Memory B cell (primary cell): ENCODE measurements around the gene GIMAP8.

Experiments used
- ATAC-seq: fragments of 150-1000 bp; cut with Tn5 transposase; 2 replicates; pipeline ENCODE4 v1.10.0; 2021; ENCODE audit warnings: low read depth, mild to moderate bottlenecking, moderate library complexity
- DNase-seq, 2 donors: peaks; one replicate each; pipeline ENCODE4 v3.0.0; 2022; ENCODE audit warnings: low spot score in 2 of 2
- H3K27ac Mint-ChIP-seq: one replicate; pipeline ENCODE4 v1.8.0; 2022; ENCODE audit warnings: mild to moderate bottlenecking, moderate library complexity, mixed read lengths
- H3K27me3 Mint-ChIP-seq: one replicate; pipeline ENCODE4 v1.8.0; 2022; ENCODE audit warnings: mixed read lengths
- H3K36me3 Mint-ChIP-seq: one replicate; pipeline ENCODE4 v1.8.0; 2022; ENCODE audit warnings: mild to moderate bottlenecking, mixed read lengths
- H3K4me1 Mint-ChIP-seq: one replicate; pipeline ENCODE4 v1.8.0; 2022; ENCODE audit warnings: mixed read lengths
- H3K4me3 Mint-ChIP-seq: one replicate; pipeline ENCODE4 v1.8.0; 2022; ENCODE audit warnings: mild to moderate bottlenecking, moderate library complexity, mixed read lengths
- H3K9me3 Mint-ChIP-seq: one replicate; pipeline ENCODE4 v1.8.0; 2022; ENCODE audit warnings: mixed read lengths

Gene GIMAP8

DNA sequence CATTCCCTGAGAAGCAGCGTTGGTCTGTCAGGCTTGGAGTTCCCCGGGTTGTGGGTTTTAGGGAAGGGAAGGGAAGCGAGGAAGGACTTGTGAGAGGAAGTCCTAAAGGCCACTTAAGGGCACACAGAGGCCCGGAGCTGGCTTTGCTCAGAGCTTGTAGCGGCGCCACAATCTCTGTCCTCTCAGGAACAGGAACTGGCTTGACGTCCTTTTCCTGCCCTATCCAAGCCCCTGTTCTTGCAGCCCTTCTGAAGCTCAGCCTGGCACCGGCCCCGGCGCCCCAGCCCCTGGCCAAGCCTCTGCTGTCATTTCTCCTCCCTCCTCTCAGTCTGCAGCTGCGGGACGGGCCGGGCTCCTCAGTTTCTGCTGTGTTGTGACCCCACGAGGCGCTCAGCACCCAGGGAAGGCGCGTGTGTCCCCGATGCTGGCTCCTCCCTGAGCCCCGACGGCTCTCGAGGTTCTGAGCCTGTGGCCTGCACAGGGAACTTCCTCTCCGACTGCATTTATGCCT lies at the start of gene GIMAP8:
Gene GIMAP8 (plus strand): TSS at position 140 of the 511 bp plus-strand sequence. CDS start 16,069 bp downstream, outside the sequence.
- H3K27me3 Mint-ChIP-seq: no peaks in the 10 kb centered on the region
- peak within 1 kb of the TSS; percentile 86 for H3K4me3 Mint-ChIP-seq
- no peaks in the 10 kb centered on the region for H3K9me3 Mint-ChIP-seq
- peak within 1 kb of the TSS; percentile 5 for H3K27ac Mint-ChIP-seq
- H3K4me1 Mint-ChIP-seq: peaks cover 36% of the 10 kb centered on the region
- no peaks in the 10 kb centered on the region for H3K36me3 Mint-ChIP-seq
- ATAC-seq (peak; percentile 42), DNase-seq (no peak)

DNA sequence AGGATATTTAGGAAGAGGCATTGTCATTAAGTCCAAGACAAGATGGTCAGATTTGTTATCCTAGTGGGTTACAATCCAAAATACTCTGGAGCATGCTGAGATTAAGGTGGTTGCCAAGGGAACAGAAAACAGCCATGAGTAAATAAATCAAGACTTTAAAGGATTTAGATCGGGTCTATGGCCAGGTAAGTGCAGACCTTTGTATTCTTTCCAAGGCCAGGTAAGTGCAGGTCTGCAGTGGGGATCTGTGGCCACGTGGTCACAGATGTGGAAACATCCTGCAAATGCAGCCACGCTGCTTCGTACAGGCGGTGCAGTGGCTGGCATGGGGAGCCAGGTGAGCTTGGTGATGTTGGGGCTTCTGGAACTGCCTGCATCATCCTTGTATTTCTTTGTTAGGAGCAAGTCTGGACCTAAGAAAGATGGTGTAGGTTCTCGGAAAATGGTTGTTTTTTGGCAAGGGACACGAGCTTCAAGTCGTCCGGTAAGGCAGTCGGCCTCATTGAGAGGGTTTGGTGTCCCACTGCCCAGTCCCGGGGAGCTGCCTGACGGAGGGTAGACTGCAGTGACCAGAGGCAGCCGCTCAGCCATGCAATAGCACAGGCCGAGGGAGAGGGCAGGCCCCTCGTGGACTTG lies 49.5 kb upstream of the GIMAP8 start:
- Mint-ChIP-seq H3K4me3 (no peak overlapping the region), H3K27me3 (no peaks in the 10 kb centered on the region), H3K36me3 (peaks cover 3% of the 10 kb centered on the region), H3K9me3 (no peaks in the 10 kb centered on the region), H3K27ac (no peak overlapping the region), H3K4me1 (peaks cover 17% of the 10 kb centered on the region)
- DNase-seq (no peak), ATAC-seq (no peak)

- no peak overlapping the region for H3K4me3 Mint-ChIP-seq
Measured at GRCh38 chr7:150401424-150401790, 49.0 kb upstream of the GIMAP8 start.

DNA sequence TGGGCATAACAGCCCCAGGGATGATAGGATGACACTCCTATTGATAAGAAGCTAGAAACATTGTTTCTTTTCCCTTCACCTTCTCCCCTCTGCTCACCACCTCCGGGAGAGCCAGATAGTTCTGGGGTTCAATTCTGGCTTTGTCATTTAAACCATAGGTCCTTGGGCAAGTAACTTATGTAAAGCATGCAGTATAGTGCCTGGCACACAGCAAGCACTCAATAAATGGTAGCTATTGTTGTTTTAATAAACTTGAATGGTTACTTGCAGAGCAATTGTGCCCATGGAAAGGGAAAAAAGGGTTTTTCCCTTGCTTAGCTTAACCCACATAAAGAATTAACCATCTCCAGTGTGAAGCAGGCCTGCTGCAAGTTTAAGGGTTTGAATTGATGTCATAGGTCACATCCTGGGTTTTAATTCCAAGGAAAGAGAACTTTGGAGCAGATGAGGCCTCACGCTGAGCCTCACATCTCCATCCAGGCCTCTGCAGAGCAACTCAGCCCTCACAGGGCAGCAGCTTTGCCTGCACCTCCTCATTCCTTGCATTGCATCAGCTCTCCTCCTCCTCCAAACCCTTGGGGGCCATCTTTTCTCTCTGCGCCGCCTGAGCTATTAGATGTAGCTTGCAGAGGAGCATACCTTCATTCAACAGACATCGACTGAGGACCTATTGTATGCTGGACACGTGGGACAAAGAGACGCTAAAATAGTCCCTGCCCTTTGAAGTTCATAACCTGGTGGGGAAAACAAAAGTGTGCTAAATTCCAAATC lies 48.4 kb upstream of the GIMAP8 start:
- Mint-ChIP-seq H3K4me1 (peaks cover 26% of the 10 kb centered on the region), H3K36me3 (peaks cover 2% of the 10 kb centered on the region), H3K4me3 (no peak overlapping the region), H3K27ac (peak overlapping the region; percentile 99), H3K9me3 (no peaks in the 10 kb centered on the region), H3K27me3 (no peaks in the 10 kb centered on the region)
- ATAC-seq (no peak), DNase-seq (no peak)

More at GRCh38 chr7:150401424-150401790, 49.0 kb upstream of the GIMAP8 start:
- H3K27me3 Mint-ChIP-seq: no peaks in the 10 kb centered on the region
- no peak overlapping the region for H3K27ac Mint-ChIP-seq
- H3K36me3 Mint-ChIP-seq: no peaks in the 10 kb centered on the region
- H3K4me1 Mint-ChIP-seq: peaks cover 22% of the 10 kb centered on the region
- ATAC-seq (no peak), DNase-seq (no peak)
- no peaks in the 10 kb centered on the region for H3K9me3 Mint-ChIP-seq

- no peak for DNase-seq
- no peaks in the 10 kb centered on the region for H3K9me3 Mint-ChIP-seq
- peaks cover 28% of the 10 kb centered on the region for H3K4me1 Mint-ChIP-seq
- peak overlapping the region; percentile 99 for H3K27ac Mint-ChIP-seq
- H3K27me3 Mint-ChIP-seq: no peaks in the 10 kb centered on the region
- no peak for ATAC-seq
- peaks cover 4% of the 10 kb centered on the region for H3K36me3 Mint-ChIP-seq
- H3K4me3 Mint-ChIP-seq: no peak overlapping the region
Measured at GRCh38 chr7:150402671-150403321, 47.6 kb upstream of the GIMAP8 start.

- Mint-ChIP-seq H3K4me1 (peaks cover 30% of the 10 kb centered on the region), H3K36me3 (peaks cover 5% of the 10 kb centered on the region), H3K4me3 (peak overlapping the region; percentile 90), H3K9me3 (no peaks in the 10 kb centered on the region), H3K27me3 (no peaks in the 10 kb centered on the region), H3K27ac (peak overlapping the region; percentile 99)
- ATAC-seq (no peak), DNase-seq (no peak)
Measured at GRCh38 chr7:150403376-150404171, 46.9 kb upstream of the GIMAP8 start.

DNA sequence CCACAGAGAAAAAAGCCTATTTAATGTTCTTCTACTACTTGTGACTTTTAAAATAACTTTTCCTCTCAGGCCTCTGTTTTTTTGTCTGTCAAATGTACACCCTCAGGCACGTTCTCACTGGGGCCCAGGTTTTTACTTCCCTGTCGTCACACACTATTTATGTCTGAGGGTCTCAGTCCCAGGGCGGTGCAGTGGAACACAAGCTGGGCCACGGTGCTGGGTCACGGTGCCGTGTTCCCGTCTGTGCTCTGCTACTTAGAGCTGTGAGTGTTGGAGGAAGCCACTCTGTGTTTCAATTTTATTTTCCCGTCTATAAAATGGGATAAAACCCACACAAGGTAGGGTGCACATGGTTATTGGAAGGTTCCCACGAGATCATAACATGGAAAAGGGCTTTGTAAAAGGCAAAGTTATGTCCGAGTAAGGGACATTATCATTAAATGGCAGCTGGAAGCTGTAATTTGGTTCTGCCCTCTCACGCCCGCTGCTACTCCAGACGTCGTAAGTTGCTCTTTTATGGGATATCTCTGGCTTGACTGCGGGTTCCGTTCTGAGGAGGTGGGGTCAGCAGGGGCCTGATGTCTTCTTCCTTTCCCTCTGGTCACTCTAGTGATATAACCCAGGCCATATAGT lies 46.1 kb upstream of the GIMAP8 start:
- Mint-ChIP-seq H3K4me3 (peak overlapping the region; percentile 90), H3K27ac (peak overlapping the region; percentile 99), H3K27me3 (no peaks in the 10 kb centered on the region), H3K4me1 (peaks cover 36% of the 10 kb centered on the region), H3K36me3 (peaks cover 12% of the 10 kb centered on the region), H3K9me3 (no peaks in the 10 kb centered on the region)
- ATAC-seq (no peak), DNase-seq (peak; percentile 21 to 35)

- Mint-ChIP-seq H3K36me3 (peaks cover 14% of the 10 kb centered on the region), H3K9me3 (no peaks in the 10 kb centered on the region), H3K27ac (peak overlapping the region; percentile 99), H3K27me3 (no peaks in the 10 kb centered on the region), H3K4me3 (peak overlapping the region; percentile 90), H3K4me1 (peaks cover 39% of the 10 kb centered on the region)
- DNase-seq (peak; percentile 78 to 80), ATAC-seq (peak; percentile 46)
Measured at GRCh38 chr7:150404805-150405583, 45.4 kb upstream of the GIMAP8 start.

GRCh38 chr7:150405584-150406311 lies 44.7 kb upstream of the GIMAP8 start:
- DNase-seq (peak in 1 of 2 donors; percentile 57), ATAC-seq (no peak)
- peak overlapping the region; percentile 99 for H3K27ac Mint-ChIP-seq
- H3K36me3 Mint-ChIP-seq: peaks cover 16% of the 10 kb centered on the region
- H3K27me3 Mint-ChIP-seq: no peaks in the 10 kb centered on the region
- peaks cover 39% of the 10 kb centered on the region for H3K4me1 Mint-ChIP-seq
- no peaks in the 10 kb centered on the region for H3K9me3 Mint-ChIP-seq
- peak overlapping the region; percentile 90 for H3K4me3 Mint-ChIP-seq

DNA sequence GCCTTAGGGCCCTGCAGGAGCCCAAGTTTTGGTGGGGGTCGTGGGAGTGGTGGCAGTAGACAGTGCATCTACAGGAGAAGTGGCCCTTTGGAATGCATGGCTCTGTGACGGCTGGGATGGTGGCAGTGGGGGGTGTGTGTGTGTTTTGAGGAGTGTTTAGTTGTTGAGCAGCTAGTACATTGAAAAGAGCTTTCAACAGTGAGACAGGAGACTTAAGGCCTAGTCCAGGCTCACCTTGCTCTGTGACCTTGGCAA lies 44.2 kb upstream of the GIMAP8 start:
- Mint-ChIP-seq H3K27me3 (no peaks in the 10 kb centered on the region), H3K36me3 (peaks cover 17% of the 10 kb centered on the region), H3K27ac (peak overlapping the region; percentile 99), H3K4me1 (peaks cover 39% of the 10 kb centered on the region), H3K9me3 (no peaks in the 10 kb centered on the region), H3K4me3 (peak overlapping the region; percentile 90)
- peak in 1 of 2 donors; percentile 25 for DNase-seq
- ATAC-seq: no peak

DNA sequence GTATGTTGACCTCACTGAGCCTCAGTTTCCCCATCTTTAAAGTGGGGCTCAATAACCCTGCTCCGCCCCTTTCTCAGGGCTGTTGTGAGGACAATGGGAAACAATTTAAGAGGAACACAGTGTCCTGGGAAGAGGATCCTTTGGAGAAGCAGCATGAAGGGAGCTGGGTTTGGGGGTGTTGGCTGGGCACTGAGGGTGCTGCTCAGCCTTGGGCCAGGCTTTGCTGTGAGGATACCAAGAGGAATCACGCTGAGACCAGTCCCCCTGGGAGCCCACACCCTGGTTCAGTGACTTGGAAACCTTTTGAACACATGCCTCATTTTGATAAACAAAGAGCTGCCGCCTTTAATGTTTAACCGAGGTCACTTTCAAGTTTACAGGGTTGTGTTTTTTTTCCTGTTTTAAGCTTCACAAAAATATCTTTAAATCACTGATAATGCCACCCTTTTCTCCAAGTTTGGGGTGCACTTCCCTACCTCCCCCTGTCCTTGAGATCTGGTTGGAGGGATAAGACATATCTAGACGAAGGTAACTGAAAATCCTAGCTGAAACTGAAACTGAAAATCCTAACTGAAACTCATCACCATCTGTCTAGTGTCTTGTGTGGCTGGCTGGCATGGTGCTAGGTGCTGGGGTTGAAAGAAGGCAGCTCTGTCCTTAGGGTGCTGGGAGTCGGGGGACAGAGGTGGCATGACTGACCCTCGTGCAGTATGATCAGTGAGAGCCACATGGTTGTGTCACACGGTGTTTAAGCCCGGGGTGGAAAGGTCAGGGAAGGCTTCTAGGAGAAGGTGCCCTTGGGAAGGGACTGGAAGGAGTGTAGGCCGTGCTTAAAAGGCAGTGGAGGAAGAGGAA lies 43.6 kb upstream of the GIMAP8 start:
- DNase-seq (peak; percentile 58 to 65), ATAC-seq (peak; percentile 31)
- Mint-ChIP-seq H3K27ac (peak overlapping the region; percentile 99), H3K4me1 (peaks cover 40% of the 10 kb centered on the region), H3K4me3 (peak overlapping the region; percentile 90), H3K27me3 (no peaks in the 10 kb centered on the region), H3K36me3 (peaks cover 19% of the 10 kb centered on the region), H3K9me3 (no peaks in the 10 kb centered on the region)
